ENCODE results near the gene C1orf52. TPM values are rescaled to one million over a fixed set of nuclear protein-coding genes. Genes with fewer than 3 reads are reported as not detected.

C1orf52 gene
- total and polyA plus RNA-seq, 2 of the 13 experiments (the other 11 are each of a cell fraction or from before 2014, with no cell fraction given): 19.4 to 27.4 TPM

DNA sequence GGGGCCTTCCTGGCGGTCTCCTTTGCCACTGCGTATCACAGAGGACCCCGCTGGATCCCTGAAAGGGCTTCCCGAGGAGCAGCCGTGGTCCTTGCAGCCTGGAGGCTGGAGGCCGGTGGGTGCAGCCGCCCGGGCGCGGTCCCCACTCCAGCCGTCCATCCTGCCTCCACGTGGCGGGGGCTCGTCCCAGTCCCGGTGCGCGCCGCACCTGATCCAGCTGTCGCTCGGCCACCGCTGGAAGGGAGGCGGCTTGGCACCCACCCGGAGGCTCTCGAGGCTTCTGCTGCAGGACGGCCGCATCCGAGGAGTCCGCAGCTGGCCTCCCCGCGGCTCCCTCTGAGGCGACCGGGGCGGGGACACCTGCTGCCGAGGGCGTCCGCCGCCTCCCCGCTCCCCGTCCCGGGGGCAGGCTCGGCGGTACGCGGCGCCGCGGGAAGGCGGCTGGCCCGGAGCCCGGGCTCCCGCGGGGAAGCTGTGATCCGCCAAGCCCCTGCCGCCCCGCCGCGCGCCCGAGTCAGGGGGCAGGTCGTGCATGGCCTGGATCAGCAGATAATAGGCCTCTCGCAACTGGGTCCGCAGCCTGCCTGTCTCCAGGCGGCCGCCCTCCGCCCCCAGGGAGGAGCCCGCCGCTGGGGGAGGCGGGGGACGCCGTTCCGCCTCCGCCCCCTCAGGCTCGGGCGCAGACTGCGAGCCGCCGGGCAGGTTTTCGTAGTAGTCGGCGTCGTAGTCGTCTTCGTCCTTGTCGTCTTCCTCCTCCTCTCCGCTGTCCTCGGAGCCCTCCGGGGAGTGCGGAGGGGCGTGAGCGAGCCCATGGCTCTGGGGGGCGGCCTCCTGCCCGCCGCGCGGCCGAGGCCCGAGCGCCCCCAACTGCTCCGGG, 58.8 kb downstream of the C1orf52 start, which contains the start of gene SYDE2 (continued):
- TF ChIP-seq, protein P1, sequence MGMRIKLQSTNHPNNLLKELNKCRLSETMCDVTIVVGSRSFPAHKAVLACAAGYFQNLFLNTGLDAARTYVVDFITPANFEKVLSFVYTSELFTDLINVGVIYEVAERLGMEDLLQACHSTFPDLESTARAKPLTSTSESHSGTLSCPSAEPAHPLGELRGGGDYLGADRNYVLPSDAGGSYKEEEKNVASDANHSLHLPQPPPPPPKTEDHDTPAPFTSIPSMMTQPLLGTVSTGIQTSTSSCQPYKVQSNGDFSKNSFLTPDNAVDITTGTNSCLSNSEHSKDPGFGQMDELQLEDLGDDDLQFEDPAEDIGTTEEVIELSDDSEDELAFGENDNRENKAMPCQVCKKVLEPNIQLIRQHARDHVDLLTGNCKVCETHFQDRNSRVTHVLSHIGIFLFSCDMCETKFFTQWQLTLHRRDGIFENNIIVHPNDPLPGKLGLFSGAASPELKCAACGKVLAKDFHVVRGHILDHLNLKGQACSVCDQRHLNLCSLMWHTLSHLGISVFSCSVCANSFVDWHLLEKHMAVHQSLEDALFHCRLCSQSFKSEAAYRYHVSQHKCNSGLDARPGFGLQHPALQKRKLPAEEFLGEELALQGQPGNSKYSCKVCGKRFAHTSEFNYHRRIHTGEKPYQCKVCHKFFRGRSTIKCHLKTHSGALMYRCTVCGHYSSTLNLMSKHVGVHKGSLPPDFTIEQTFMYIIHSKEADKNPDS (CRISPR knock-in tag; IDR thresholded peaks at IDR 0.05): no peak
- TF ChIP-seq ZNF44 (CRISPR knock-in tag; IDR thresholded peaks at IDR 0.05) (no peak), SMYD3 (CRISPR knock-in tag; IDR thresholded peaks at IDR 0.05) (no peak), SP140L (CRISPR knock-in tag; IDR thresholded peaks at IDR 0.05; ENCODE audit: borderline replicate concordance) (no peak), ZNF337 (CRISPR knock-in tag; IDR thresholded peaks at IDR 0.05; ENCODE audit: borderline replicate concordance, low read depth) (no peak), HMG20B (CRISPR knock-in tag; conservative IDR thresholded peaks at IDR 0.05) (no peak), ZEB1 (IDR thresholded peaks at IDR 0.05; ENCODE audit: insufficient replicate concordance, low read depth) (no peak), ZNF317 (CRISPR knock-in tag; IDR thresholded peaks at IDR 0.05) (no peak), TAF1 (CRISPR knock-in tag; IDR thresholded peaks at IDR 0.05) (peak; percentile 71), ZNF577 (CRISPR knock-in tag; IDR thresholded peaks at IDR 0.05; ENCODE audit: borderline replicate concordance, low read depth) (no peak), ZBTB38 (CRISPR knock-in tag; IDR thresholded peaks at IDR 0.05) (no peak), LCORL (IDR thresholded peaks at IDR 0.05) (no peak), LCORL (CRISPR knock-in tag; IDR thresholded peaks at IDR 0.05) (no peak), ZNF343 (CRISPR knock-in tag; IDR thresholded peaks at IDR 0.05) (no peak; the same call in none of the 2 replicates), NFKBIZ (CRISPR knock-in tag; IDR thresholded peaks at IDR 0.05) (no peak), MIER2 (CRISPR knock-in tag; IDR thresholded peaks at IDR 0.05) (no peak), ZNF777 (CRISPR knock-in tag; IDR thresholded peaks at IDR 0.05) (peak; percentile 93)
- TF ChIP-seq, protein P2, sequence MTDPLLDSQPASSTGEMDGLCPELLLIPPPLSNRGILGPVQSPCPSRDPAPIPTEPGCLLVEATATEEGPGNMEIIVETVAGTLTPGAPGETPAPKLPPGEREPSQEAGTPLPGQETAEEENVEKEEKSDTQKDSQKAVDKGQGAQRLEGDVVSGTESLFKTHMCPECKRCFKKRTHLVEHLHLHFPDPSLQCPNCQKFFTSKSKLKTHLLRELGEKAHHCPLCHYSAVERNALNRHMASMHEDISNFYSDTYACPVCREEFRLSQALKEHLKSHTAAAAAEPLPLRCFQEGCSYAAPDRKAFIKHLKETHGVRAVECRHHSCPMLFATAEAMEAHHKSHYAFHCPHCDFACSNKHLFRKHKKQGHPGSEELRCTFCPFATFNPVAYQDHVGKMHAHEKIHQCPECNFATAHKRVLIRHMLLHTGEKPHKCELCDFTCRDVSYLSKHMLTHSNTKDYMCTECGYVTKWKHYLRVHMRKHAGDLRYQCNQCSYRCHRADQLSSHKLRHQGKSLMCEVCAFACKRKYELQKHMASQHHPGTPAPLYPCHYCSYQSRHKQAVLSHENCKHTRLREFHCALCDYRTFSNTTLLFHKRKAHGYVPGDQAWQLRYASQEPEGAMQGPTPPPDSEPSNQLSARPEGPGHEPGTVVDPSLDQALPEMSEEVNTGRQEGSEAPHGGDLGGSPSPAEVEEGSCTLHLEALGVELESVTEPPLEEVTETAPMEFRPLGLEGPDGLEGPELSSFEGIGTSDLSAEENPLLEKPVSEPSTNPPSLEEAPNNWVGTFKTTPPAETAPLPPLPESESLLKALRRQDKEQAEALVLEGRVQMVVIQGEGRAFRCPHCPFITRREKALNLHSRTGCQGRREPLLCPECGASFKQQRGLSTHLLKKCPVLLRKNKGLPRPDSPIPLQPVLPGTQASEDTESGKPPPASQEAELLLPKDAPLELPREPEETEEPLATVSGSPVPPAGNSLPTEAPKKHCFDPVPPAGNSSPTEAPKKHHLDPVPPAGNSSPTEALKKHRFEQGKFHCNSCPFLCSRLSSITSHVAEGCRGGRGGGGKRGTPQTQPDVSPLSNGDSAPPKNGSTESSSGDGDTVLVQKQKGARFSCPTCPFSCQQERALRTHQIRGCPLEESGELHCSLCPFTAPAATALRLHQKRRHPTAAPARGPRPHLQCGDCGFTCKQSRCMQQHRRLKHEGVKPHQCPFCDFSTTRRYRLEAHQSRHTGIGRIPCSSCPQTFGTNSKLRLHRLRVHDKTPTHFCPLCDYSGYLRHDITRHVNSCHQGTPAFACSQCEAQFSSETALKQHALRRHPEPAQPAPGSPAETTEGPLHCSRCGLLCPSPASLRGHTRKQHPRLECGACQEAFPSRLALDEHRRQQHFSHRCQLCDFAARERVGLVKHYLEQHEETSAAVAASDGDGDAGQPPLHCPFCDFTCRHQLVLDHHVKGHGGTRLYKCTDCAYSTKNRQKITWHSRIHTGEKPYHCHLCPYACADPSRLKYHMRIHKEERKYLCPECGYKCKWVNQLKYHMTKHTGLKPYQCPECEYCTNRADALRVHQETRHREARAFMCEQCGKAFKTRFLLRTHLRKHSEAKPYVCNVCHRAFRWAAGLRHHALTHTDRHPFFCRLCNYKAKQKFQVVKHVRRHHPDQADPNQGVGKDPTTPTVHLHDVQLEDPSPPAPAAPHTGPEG (CRISPR knock-in tag; IDR thresholded peaks at IDR 0.05): no peak
- TF ChIP-seq, protein P3, sequence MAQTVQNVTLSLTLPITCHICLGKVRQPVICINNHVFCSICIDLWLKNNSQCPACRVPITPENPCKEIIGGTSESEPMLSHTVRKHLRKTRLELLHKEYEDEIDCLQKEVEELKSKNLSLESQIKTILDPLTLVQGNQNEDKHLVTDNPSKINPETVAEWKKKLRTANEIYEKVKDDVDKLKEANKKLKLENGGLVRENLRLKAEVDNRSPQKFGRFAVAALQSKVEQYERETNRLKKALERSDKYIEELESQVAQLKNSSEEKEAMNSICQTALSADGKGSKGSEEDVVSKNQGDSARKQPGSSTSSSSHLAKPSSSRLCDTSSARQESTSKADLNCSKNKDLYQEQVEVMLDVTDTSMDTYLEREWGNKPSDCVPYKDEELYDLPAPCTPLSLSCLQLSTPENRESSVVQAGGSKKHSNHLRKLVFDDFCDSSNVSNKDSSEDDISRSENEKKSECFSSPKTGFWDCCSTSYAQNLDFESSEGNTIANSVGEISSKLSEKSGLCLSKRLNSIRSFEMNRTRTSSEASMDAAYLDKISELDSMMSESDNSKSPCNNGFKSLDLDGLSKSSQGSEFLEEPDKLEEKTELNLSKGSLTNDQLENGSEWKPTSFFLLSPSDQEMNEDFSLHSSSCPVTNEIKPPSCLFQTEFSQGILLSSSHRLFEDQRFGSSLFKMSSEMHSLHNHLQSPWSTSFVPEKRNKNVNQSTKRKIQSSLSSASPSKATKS (CRISPR knock-in tag; IDR thresholded peaks at IDR 0.05): no peak

Data from HepG2 (cell line).